Activated T-helper 1 cell treated with anti-CD3 and anti-CD28 coated beads, Interleukin-12 subunit alpha, Interleukin-12 subunit beta, Interleukin-2, Interleukin-4 antibody, amounts not matched to agents 30 ng/mL and 10 ng/mL and 1 ng/mL, durations not matched to agents 14 hours and 24 hours and 36 hours (primary cell): ENCODE results near the gene IFNG. TPM values are rescaled to one million over a fixed set of nuclear protein-coding genes. Genes with fewer than 3 reads are reported as not detected.
"Not testable (repeated sequence)": the region's sequence is repeated elsewhere in the genome, so short reads cannot be mapped to it uniquely, and the experiment has no call there.

ENCODE experiments used
- DNase-seq: peaks from one replicate; pipeline ENCODE4 v3.0.0; 2021; ENCODE audit warnings: low spot score
- H3K27ac Mint-ChIP-seq: one replicate; pipeline ENCODE4 v1.8.0; 2021; ENCODE audit warnings: mild to moderate bottlenecking, mixed read lengths
- H3K27me3 Mint-ChIP-seq: one replicate; pipeline ENCODE4 v1.8.0; 2022; ENCODE audit warnings: mild to moderate bottlenecking, moderate library complexity, mixed read lengths; ENCODE audit not compliant: insufficient read depth
- H3K36me3 Mint-ChIP-seq: one replicate; pipeline ENCODE4 v1.8.0; 2021; ENCODE audit warnings: low read depth, mixed read lengths
- H3K4me1 Mint-ChIP-seq: one replicate; pipeline ENCODE4 v1.8.0; 2021; ENCODE audit warnings: low read depth, mixed read lengths
- H3K4me3 Mint-ChIP-seq: one replicate; pipeline ENCODE4 v1.8.0; 2021; ENCODE audit warnings: mild to moderate bottlenecking, moderate library complexity, mixed read lengths
- H3K9me3 Mint-ChIP-seq: one replicate; pipeline ENCODE4 v1.8.0; 2021; ENCODE audit warnings: mixed read lengths
- intact Hi-C: fragments of 100-400 bp; cut with micrococcal nuclease; formaldehyde crosslinking; loops from one replicate; pipeline ENCODE4 v1.15.1; 2024
- total RNA-seq: library from RNA; stranded (reverse); gene quantifications from 2 replicates; pipeline ENCODE4 v1.2.3, GENCODE V29; 2022

Gene IFNG
- total RNA-seq, 1 donor from 2014 or later = 2,121 TPM

DNA sequence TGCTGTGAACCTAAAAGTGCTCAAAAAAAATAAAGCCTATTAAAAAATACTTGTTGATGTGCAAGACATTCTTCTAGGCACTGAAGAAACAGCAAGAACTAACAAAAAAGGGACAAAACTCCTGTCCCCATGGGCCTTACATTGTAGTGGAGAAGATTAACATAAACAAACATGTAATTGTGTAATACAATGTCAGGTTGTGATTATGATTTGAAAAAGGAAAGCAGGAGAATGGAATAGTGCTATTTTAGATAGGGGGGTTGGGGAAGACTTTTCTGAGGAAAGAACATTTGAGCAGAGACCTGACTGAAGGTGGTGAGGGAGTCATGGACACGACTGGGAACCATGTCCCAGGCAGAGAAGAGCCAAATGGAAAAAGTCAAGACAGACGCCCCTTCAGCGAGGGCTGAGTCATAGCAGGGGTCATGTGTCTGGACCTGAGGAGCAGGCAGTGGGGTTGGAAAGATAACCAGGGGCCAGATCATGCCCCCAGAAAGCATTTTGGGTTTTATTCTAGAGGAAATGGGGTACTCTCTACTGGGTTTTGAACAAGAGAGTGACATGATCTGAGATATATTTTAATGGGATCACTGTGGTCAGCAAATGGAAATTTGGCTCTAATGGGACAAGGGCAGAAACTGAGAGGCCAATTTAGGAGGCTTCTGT, 19.4 kb upstream of the IFNG start:
- Mint-ChIP-seq H3K4me1 (peaks cover 87% of the 10 kb centered on the region), H3K36me3 (peaks cover 5% of the 10 kb centered on the region), H3K9me3 (peaks cover 12% of the 10 kb centered on the region), H3K27ac (peak overlapping the region; percentile 85), H3K4me3 (peak overlapping the region; percentile 41), H3K27me3 (no peaks in the 10 kb centered on the region)
- DNase-seq = no peak
- intact Hi-C loops = loop anchor here (5.0 kb wide), 2 partner anchors 303 to 482 kb away; no protein-coding TSS in a partner anchor

GRCh38 chr12:68178184-68178583, 18.6 kb upstream of the IFNG start:
- intact Hi-C loops = loop anchor here (5.0 kb wide), 2 partner anchors 304 to 481 kb away; no protein-coding TSS in a partner anchor
- DNase-seq = no peak
- peaks cover 86% of the 10 kb centered on the region for H3K4me1 Mint-ChIP-seq
- H3K36me3 Mint-ChIP-seq = peaks cover 5% of the 10 kb centered on the region
- peak overlapping the region; percentile 85 for H3K27ac Mint-ChIP-seq
- H3K27me3 Mint-ChIP-seq = no peaks in the 10 kb centered on the region
- H3K9me3 Mint-ChIP-seq = peaks cover 12% of the 10 kb centered on the region
- peak overlapping the region; percentile 49 for H3K4me3 Mint-ChIP-seq

DNA sequence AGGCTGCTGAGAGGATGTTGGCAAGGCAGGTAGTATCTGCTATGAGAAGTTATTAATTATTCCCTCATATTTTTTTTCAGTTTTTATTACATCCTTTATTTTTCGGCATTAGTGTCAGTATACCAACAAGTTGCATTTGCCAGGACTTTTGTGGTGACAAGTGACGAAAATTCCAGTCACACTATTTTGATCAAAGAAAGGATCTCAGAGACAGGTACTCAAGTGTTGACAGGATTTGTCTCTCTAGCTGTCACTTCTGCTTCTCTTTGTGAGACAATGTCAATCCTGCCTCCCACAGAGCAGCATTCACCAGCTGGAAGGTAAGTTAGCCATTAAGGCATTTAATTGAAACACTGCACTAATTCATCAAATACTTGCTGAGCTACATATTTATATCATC, 18.0 kb upstream of the IFNG start:
- Mint-ChIP-seq H3K4me3 (peak overlapping the region; percentile 49), H3K27me3 (no peaks in the 10 kb centered on the region), H3K9me3 (peaks cover 12% of the 10 kb centered on the region), H3K4me1 (peaks cover 81% of the 10 kb centered on the region), H3K27ac (peak overlapping the region; percentile 85), H3K36me3 (peaks cover 5% of the 10 kb centered on the region)
- intact Hi-C loops = loop anchor here (5.0 kb wide), 2 partner anchors 305 to 480 kb away; no protein-coding TSS in a partner anchor
- DNase-seq = no peak

DNA sequence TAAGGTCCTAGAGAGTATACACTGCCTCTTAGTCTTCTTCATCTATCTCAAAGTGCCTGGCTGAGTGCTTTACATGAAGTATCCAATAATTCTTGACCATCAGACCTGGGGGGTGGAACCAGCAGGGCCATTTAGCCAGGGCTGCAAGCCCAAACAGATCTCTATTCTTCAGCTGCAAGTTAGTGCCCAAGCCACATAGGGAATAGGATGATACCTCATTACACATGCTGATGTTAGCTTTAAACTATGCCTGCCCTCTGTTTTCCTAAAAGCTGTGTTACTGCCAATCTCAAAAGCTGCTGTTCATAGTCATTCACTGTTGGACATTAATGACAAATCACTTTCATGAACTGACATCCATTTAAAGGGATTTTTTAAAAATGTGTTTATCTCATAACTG, 16.7 kb upstream of the IFNG start:
- Mint-ChIP-seq H3K36me3 (peaks cover 6% of the 10 kb centered on the region), H3K27me3 (no peaks in the 10 kb centered on the region), H3K4me3 (peak overlapping the region; percentile 32), H3K4me1 (peaks cover 87% of the 10 kb centered on the region), H3K27ac (peak overlapping the region; percentile 85), H3K9me3 (peaks cover 12% of the 10 kb centered on the region)
- intact Hi-C loops = loop anchor here (5.0 kb wide), 2 partner anchors 306 to 479 kb away; no protein-coding TSS in a partner anchor
- DNase-seq = no peak

GRCh38 chr12:68175557-68176061, 16.1 kb upstream of the IFNG start:
- Mint-ChIP-seq H3K4me3 (peak overlapping the region; percentile 32), H3K36me3 (peaks cover 3% of the 10 kb centered on the region), H3K27me3 (no peaks in the 10 kb centered on the region), H3K9me3 (peaks cover 12% of the 10 kb centered on the region), H3K4me1 (peaks cover 81% of the 10 kb centered on the region), H3K27ac (peak overlapping the region; percentile 85)
- peak; percentile 81 for DNase-seq
- intact Hi-C loops = loop anchor here (1.0 to 5.0 kb wide), 7 partner anchors 11 to 478 kb away; no protein-coding TSS in a partner anchor

GRCh38 chr12:68174761-68175160, 15.2 kb upstream of the IFNG start:
- peaks cover 75% of the 10 kb centered on the region for H3K4me1 Mint-ChIP-seq
- peak overlapping the region; percentile 85 for H3K27ac Mint-ChIP-seq

DNA sequence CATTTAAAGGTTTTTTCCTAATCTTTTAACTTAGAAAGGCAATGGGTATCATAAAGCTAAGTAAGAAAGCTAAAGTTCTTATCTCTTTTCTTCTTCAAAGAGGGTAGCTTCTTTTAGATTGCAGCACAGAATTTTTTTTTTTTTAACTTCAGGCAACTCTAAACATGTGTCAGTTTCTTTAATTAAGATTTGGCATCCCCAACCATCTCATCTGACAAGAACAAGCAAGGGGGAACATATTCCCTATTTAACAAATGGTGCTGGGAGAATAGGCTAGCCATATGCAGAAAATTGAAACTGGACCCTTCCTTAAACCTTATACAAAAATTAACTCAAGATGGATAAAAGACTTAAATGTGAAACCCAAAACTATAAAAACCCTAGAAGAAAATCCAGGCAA, 14.3 kb upstream of the IFNG start:
- DNase-seq = no peak
- H3K4me3 Mint-ChIP-seq = no peak overlapping the region
- peaks cover 76% of the 10 kb centered on the region for H3K4me1 Mint-ChIP-seq
- H3K27me3 Mint-ChIP-seq = no peaks in the 10 kb centered on the region
- peaks cover 10% of the 10 kb centered on the region for H3K9me3 Mint-ChIP-seq
- peaks cover 3% of the 10 kb centered on the region for H3K36me3 Mint-ChIP-seq
- H3K27ac Mint-ChIP-seq = peak overlapping the region; percentile 36
- intact Hi-C loops = no loop called here

More at GRCh38 chr12:68174761-68175160, 15.2 kb upstream of the IFNG start:
- DNase-seq, H3K27me3 Mint-ChIP-seq, H3K36me3 Mint-ChIP-seq: not testable (repeated sequence)
- intact Hi-C loops = loop anchor here (1.0 to 5.0 kb wide), 7 partner anchors 10 to 477 kb away; no protein-coding TSS in a partner anchor
- peaks cover 12% of the 10 kb centered on the region for H3K9me3 Mint-ChIP-seq
- peak overlapping the region; percentile 32 for H3K4me3 Mint-ChIP-seq

- H3K27ac Mint-ChIP-seq = no peak overlapping the region
- intact Hi-C loops = no loop called here
- no peak for DNase-seq
Measured at GRCh38 chr12:68170726-68171125, 11.2 kb upstream of the IFNG start.

DNA sequence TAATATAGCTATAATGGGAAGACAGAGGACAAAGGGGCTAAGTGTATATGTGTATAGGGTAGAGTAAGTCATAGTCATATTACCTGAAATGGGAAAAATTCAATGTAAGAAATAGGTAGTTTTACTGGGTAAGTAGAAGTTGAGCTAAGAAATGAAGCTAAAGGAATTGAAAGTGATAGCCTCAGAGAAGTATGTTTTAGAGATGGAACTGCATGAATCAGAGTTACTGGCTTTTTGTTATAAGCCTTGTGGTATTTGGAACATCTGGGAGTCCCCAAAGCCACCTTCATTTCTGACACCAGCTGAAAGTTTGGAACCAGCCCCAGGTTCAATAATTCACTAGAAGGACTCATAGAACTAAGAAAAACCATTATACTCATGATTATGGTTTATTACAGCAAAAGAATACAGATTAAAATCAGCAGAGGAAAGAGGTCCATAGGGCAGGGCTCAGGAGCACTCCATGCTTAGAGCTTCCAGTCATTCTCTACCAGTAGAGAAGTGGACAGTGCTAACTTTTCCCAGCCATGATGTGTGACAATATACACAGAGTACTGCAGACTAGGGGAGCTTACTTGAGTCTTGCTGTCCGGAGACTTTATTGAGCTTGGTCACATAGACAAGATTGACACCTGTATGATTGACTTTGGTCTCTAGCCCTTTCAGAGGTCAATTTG, 9.8 kb upstream of the IFNG start:
- no peaks in the 10 kb centered on the region for H3K27me3 Mint-ChIP-seq
- H3K27ac Mint-ChIP-seq = peak overlapping the region; percentile 49
- no peak overlapping the region for H3K4me3 Mint-ChIP-seq
- DNase-seq = no peak
- peaks cover 4% of the 10 kb centered on the region for H3K36me3 Mint-ChIP-seq
- intact Hi-C loops = no loop called here
- H3K9me3 Mint-ChIP-seq = peaks cover 7% of the 10 kb centered on the region
- peaks cover 65% of the 10 kb centered on the region for H3K4me1 Mint-ChIP-seq

More at GRCh38 chr12:68170726-68171125, 11.2 kb upstream of the IFNG start:
- Mint-ChIP-seq H3K36me3 (peaks cover 4% of the 10 kb centered on the region), H3K9me3 (peaks cover 14% of the 10 kb centered on the region), H3K27me3 (no peaks in the 10 kb centered on the region), H3K4me3 (no peak overlapping the region), H3K4me1 (peaks cover 65% of the 10 kb centered on the region)

DNA sequence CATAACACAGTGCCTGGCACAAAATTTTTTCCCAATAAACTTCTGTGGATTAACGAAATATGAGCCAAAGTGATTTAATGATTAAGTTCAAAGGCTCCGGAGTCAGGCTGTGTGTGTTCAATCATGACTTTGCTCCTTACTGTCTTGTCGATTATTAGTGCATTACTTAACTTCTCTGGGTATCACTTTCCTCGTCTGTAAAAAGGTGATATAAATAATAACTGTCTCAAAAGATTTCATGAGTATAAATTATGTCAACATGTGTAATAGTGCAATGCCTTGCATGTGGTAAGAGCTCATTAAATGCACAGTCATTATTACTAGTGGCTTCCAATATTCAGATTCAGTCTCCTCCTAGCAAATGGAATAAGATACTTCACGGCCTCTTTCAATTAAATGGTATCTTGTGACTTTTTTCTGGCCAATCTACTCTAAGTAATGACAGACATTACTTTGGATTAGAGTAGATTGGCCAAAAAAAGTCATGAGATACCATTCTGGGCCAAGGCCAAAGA, 6.8 kb upstream of the IFNG start:
- DNase-seq = no peak
- Mint-ChIP-seq H3K4me3 (no peak overlapping the region), H3K9me3 (peaks cover 7% of the 10 kb centered on the region), H3K36me3 (peaks cover 4% of the 10 kb centered on the region), H3K27ac (no peak overlapping the region), H3K27me3 (no peaks in the 10 kb centered on the region), H3K4me1 (peaks cover 71% of the 10 kb centered on the region)
- intact Hi-C loops = no loop called here

DNA sequence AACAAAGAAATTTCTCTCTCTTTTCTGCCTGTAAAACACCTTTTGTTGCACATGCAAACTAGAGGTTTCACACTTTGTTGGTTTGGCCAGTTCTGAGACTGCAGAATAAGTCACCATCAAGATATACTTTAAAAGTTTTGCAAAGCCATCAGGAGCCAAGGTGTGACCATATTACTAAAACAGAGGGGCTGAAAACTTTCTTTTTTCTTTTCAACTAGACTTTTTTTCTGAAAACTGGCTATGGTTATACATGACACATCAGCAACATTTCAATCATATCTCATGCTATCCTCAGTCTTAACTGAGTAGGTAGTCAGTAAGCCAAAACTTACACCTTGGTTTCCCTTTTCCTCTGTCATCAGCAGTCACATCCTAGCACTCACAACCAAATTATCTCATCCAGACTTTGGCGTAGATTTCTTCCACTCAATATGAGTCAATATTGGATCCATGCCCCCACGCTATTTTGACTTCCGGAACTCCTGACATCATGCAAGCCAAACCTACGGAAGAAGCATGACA, 4.1 kb upstream of the IFNG start:
- Mint-ChIP-seq H3K9me3 (peaks cover 7% of the 10 kb centered on the region), H3K27ac (peak overlapping the region; percentile 78), H3K36me3 (peaks cover 11% of the 10 kb centered on the region), H3K4me1 (peaks cover 71% of the 10 kb centered on the region), H3K27me3 (no peaks in the 10 kb centered on the region), H3K4me3 (peak overlapping the region; percentile 61)
- peak; percentile 34 for DNase-seq
- intact Hi-C loops = loop anchor here (1.0 to 5.0 kb wide), 13 partner anchors 12 to 531 kb away; no protein-coding TSS in a partner anchor

DNA sequence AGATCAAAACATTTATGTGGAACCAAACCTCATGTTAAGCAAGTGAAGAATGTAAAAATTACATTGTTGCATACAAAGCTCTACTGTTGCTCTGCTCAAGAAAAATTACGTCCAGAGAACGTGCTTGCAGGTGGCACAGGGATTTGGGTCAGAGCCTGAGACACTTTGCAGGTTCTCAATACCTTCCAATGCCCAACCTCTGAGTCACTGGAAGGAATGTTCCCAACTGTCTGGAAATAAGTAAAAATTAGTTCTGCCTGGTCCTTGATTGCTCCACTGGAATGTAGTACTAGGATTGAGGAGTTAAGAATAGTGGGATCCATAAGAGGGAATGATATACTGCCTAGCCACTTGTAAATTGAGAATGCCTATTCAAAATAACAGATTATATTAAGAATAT, 2.8 kb upstream of the IFNG start:
- Mint-ChIP-seq H3K27ac (peak overlapping the region; percentile 35), H3K4me3 (peak overlapping the region; percentile 61), H3K4me1 (peaks cover 70% of the 10 kb centered on the region), H3K36me3 (peaks cover 22% of the 10 kb centered on the region), H3K27me3 (no peaks in the 10 kb centered on the region), H3K9me3 (peaks cover 7% of the 10 kb centered on the region)
- DNase-seq = no peak
- intact Hi-C loops = loop anchor here (2.0 to 5.0 kb wide), 5 partner anchors 18 to 530 kb away; no protein-coding TSS in a partner anchor
